Stimulated activated CD8-positive, alpha-beta memory T cell treated with anti-CD3 and anti-CD28 coated beads, Interleukin-12 subunit alpha, Interleukin-12 subunit beta, amount 100 ng/mL, for 4 hours (primary cell): ENCODE measurements around the gene CNGA3.

Source experiments
- DNase-seq: peaks from one replicate; pipeline ENCODE4 v3.0.0-alpha.2; 2020; ENCODE audit warnings: low read depth

CNGA3 gene

DNA sequence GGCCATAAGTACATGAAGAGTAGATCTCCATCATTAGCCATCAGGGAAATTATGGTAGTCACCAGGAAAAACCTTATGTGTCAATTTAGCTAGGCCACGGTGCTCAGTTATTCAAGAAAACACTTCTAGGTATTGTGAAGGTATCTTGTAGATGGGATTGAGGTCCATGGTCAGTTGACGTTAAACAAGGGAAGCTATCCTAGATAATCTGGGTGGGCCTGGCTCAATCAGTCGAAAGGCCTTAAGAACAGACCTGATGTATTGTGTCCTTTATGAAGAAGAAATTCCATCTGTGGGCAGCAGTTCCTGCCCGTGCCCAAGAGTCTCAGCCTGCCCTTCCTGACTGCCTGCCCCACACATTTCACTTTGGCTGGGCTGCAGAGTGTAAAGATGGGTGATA lies 16.7 kb upstream of the CNGA3 start:
- DNase-seq: no peak

- no peak for DNase-seq
Measured at GRCh38 chr2:98332989-98333388, 13.3 kb upstream of the CNGA3 start.

- no peak for DNase-seq
Measured at GRCh38 chr2:98333922-98334321, 12.3 kb upstream of the CNGA3 start.

- DNase-seq: no peak
Measured at GRCh38 chr2:98334439-98335078, 11.7 kb upstream of the CNGA3 start.

DNA sequence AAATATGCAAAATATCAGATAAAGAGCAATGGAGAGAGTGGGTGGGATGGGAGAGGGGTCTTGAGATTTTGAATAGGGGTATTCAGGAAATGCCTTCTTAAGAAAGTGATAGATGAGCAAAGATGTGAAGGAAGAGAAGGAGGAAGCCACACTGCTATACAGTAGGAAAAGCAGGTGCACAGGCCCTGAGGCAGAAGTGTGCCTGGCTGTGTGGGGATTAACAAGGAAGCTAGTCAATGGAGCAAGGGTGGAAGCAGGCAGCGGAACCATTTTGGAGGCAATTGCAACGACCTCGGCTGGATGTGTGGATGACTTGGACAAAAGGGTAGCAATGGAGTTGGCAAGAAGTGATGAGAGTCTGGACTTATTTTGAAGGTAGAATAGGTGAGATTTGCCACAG lies 11.0 kb upstream of the CNGA3 start:
- DNase-seq: no peak

DNA sequence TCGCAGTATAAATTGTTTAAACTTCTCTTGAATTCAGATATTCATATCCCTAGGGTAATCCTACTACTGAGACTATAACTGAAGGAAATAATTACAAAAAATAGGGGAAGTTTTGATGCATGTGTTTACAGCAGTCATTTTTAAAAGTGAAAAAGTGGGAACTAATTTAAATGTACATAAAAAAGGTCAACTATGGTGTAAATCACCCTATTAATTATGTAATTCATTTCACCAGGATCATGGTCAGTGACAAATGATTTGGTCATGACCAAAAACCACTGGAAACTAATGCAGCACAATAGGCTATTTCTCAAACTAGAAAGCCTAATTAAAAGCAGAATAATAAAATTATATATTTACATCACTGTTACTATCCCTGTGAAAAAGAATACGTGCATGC lies 5.0 kb upstream of the CNGA3 start:
- no peak for DNase-seq

DNA sequence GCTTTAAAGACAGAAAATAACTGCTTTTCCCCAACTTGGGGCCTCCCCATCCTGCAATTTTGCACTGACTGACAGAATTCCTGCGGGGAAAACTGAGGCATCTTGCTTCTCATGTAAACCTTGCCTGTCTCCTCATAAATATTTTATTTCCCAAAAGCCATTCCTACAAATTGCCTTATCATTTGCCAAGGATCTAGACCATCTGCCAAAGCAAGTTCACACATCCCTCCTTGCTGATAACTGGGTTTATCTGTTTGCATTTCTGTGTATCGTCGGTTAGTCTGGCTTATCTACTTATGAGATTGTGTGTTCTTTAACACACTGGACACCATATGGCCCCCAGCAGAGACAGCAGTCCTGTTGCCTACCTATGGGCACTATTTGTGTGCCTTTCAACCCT lies 3.0 kb upstream of the CNGA3 start:
- DNase-seq: no peak

DNA sequence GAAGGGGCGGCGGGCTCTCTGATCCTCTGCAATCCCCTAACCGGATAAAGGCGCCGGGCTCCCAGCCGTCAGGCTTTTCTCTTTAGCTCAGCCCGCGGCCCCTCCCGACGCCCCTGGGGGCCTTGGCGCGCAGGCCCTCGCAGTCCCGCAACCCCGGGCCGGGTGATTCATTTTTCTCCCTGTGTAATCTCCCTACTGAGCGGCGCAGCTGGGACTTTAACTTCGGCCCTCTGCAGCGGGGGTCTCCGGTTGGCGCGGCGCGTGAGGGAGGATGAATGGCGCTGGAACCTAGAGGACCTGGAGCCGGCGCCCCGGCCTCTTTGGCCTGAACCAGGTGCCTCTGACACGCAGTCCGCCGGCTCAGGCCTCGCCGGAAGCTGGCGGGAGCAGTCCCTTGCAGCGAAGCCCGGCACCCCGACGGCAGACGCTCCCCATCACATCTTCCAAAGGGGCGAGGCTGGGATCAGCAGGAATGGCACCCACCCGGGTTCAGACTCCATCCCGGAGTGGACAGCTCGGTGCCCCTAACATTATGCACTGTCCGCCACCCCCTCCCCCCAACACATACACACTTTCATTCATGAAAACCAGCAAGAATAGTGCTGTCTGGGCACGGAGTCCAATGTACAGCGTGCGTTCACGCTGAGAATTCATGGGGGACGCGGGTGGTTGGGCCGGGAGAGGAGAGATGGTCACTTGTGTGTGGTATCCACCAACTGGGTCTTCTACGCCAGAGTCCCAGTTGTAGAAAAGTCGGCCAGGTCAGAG lies 1.2 kb downstream of the CNGA3 start:
- no peak for DNase-seq

DNA sequence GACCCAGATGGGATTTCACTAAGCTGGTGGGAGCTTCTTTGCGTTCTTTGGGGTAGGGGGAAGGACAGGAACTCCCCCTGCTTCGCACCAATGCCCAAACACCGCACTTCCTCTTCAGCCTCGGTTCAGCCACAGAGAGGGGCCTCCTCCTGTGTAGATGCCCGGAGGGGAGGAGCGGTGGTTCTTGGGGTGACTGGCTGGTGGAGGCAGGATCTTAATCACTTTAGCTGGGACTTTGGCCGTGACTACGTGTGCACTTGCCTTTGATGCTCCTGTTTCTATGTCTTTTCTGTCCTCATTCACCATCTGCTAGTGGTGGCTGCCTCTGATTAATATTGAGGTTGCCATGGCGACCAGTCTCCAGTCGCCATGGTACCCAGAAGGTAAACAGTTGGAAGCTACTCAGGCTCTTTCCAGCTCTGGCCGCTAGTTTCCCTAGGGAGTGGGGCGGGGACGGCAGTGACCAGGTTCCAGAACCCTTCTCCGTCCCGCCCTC lies 1.9 kb downstream of the CNGA3 start:
- DNase-seq: no peak

DNA sequence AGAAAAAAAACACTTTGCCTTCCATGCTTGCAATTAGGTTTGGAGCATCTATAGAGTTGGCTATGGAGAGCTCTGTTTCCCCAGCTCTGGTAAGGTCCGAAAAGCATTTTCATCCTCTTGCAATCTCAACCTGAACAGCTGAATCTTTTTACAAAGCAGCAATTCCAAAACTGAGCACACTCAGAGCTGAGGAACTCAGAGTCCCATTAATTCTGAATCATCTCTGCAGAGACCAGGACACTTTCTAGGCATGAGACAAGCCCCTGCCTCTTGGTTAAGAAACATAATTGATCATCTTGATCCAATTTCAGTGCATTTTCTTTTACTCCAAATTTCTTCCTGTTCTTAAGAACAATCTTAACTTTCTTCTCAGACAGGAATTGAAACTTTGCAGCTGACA lies 4.2 kb downstream of the CNGA3 start:
- DNase-seq: no peak

- DNase-seq: no peak
Measured at GRCh38 chr2:98355881-98356280, 9.6 kb downstream of the CNGA3 start.

- DNase-seq: no peak
Measured at GRCh38 chr2:98356729-98357128, 10.5 kb downstream of the CNGA3 start.

- DNase-seq: no peak
Measured at GRCh38 chr2:98357849-98358248, 11.6 kb downstream of the CNGA3 start.

DNA sequence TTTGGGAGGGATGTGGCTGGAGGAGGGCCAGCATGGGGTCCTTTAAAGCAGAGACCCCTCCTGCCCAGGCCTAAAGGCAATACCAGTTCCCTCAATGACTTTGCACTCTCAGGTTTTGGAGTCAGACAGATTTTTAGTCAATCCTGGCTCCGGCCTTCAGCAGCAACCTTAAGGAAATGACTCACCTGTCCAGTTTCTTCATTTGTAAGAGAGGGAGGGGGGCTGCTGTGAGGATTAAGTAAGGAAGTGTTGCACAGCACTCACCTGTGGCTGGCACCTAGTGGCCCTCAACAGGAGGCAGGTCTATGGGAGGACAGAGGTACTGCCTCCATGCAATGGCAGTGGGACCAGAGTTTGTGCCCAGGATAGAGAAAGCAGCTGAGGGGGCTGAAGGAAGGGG lies 13.7 kb downstream of the CNGA3 start:
- DNase-seq: no peak

- no peak for DNase-seq
Measured at GRCh38 chr2:98367721-98368120, 21.5 kb downstream of the CNGA3 start.

- no peak for DNase-seq
Measured at GRCh38 chr2:98369710-98370239, 23.5 kb downstream of the CNGA3 start.

GRCh38 chr2:98372121-98372520 lies 25.9 kb downstream of the CNGA3 start:
- DNase-seq: no peak

- DNase-seq: no peak
Measured at GRCh38 chr2:98372579-98372978, 26.3 kb downstream of the CNGA3 start.

DNA sequence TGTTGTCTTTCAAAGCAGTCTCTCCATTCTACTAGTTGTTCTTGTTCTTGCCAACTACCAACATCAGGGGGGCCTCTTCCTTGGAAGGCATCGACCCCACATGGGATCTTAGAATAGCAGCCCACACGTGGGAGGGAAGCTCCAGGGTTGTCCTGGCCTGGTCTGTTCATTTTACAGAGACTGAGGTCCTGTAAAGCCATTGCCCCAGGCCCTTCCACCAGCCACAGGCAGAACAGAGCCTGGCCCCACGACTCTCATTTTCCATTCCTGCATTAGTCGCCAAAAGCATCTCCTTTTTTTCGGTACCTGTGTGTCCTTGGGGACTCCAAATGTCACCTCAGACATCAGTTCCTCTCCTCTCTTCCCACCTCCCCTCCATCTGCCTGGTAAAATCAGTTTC lies 28.0 kb downstream of the CNGA3 start:
- DNase-seq: no peak

DNA sequence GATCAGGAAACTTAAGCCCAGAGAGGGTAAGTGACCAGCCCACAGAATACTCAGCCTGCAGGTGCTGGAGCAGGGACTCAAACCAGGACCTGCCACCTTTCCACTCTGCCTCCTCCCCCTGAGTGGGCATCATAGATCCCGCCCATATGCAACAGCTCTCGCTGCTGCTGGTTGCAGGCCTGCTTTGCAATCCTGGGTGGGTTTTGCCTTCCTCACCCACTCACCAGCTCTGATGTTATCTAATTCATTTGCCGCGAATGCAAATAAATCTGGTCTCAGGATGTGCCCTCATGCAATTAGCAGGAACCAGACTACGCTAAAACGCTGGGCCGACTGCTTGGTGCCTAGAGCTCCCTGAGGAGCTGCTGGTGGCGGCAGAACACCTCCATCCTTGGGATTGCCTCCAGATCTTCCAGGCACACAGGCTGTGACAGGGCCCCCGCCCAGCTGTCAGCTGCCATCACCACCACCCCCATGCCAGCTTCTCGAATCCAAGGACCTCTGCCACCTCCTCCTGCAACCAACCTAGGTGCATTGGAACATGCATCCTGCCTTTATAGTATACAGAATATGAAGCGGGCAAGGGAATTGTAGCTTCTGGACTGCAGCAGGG lies 28.8 kb downstream of the CNGA3 start:
- no peak for DNase-seq

GRCh38 chr2:98376301-98376910 lies 30.1 kb downstream of the CNGA3 start:
- no peak for DNase-seq

- no peak for DNase-seq
Measured at GRCh38 chr2:98376996-98377395, 30.7 kb downstream of the CNGA3 start.

GRCh38 chr2:98377544-98377943 lies 31.3 kb downstream of the CNGA3 start:
- no peak for DNase-seq
